BJ (cell line): ENCODE data around the gene SHROOM3. TPM values are rescaled to one million over a fixed set of nuclear protein-coding genes. Genes with fewer than 3 reads are reported as not detected.

Experiments
- CTCF ChIA-PET: fragments of 350-600 bp; formaldehyde crosslinking; extraction: SDS; loops from one replicate; lab custom pipeline; 2021; ENCODE audit warnings: antibody characterized with exemption, inconsistent platforms; lab: Yijun Ruan, JAX
- POLR2A ChIA-PET: fragments of 300-600 bp; sonication (Branson Sonifier 250); formaldehyde crosslinking; extraction: SDS; loops from one replicate; lab custom pipeline; 2021; ENCODE audit warnings: antibody characterized with exemption; lab: Charles Lee
- DNase-seq: peaks from one replicate; pipeline ENCODE4 v3.0.0-alpha.2; 2011; ENCODE audit warnings: low read depth
- H3K27me3 ChIP-seq: 2 replicates; pipeline ENCODE4 v1.6.0; 2011; ENCODE audit warnings: low read length; ENCODE audit not compliant: control insufficient read depth, insufficient read depth
- H3K36me3 ChIP-seq: 2 replicates; pipeline ENCODE4 v1.5.1; 2011; ENCODE audit warnings: low read length; ENCODE audit not compliant: control insufficient read depth, insufficient read depth
- H3K4me3 ChIP-seq: 2 replicates; pipeline ENCODE4 v1.5.1; 2011; ENCODE audit warnings: low read depth, mild to moderate bottlenecking, control low read depth, low read length
- CTCF ChIP-seq: IDR thresholded peaks from 2 replicates; pipeline ENCODE4 v1.5.1; 2011; ENCODE audit warnings: low read depth, mild to moderate bottlenecking, control low read depth, inconsistent platforms, low read length, moderate library complexity; ENCODE audit not compliant: insufficient read depth
- polyA plus RNA-seq: library from polyadenylated mRNA; depleted of rRNA; stranded (reverse); fragments of >200 nt; gene quantifications from 2 replicates; pipeline ENCODE4 v1.2.3, GENCODE V29; 2011

The SHROOM3 gene
- polyA plus RNA-seq, 1 experiment, result 46.1 TPM

GRCh38 chr4:76801621-76802235, 366.7 kb downstream of the SHROOM3 start:
- DNase-seq, result no peak
- CTCF ChIA-PET, result interaction anchor here (2.3 kb wide), 1 partner anchor 10 kb away, joined by 10 read pairs; no protein-coding TSS in a partner anchor
- no peak overlapping the region for H3K4me3 ChIP-seq

GRCh38 chr4:76802236-76803021, 367.4 kb downstream of the SHROOM3 start:
- no peak for DNase-seq
- CTCF ChIA-PET, result interaction anchor here (2.3 kb wide), 1 partner anchor 11 kb away, joined by 10 read pairs; no protein-coding TSS in a partner anchor
- 0 out of 2 replicates have a peak, but pooled peaks have one; percentile 18 for TF ChIP-seq CTCF
- POLR2A ChIA-PET, result interaction anchor here (0.8 to 0.9 kb wide), 2 partner anchors 147 to 149 kb away, joined by 3 read pairs; partner anchors contain the start of gene SEPTIN11
- no peaks in the 10 kb centered on the region for H3K27me3 ChIP-seq
- H3K36me3 ChIP-seq, result no peaks in the 10 kb centered on the region
- H3K4me3 ChIP-seq, result no peak overlapping the region

More at GRCh38 chr4:76801621-76802235, 366.7 kb downstream of the SHROOM3 start:
- POLR2A ChIA-PET, result interaction anchor here (0.9 kb wide), 1 partner anchor 148 kb away, joined by 3 read pairs; the partner anchor contains the start of gene SEPTIN11
- no peaks in the 10 kb centered on the region for H3K36me3 ChIP-seq
- TF ChIP-seq CTCF, result no peak
- H3K27me3 ChIP-seq, result no peaks in the 10 kb centered on the region

GRCh38 chr4:76803522-76803921, 368.5 kb downstream of the SHROOM3 start:
- ChIA-PET POLR2A (no interaction called here), CTCF (interaction anchor here (2.3 kb wide), 1 partner anchor 12 kb away, joined by 10 read pairs; no protein-coding TSS in a partner anchor)
- no peaks in the 10 kb centered on the region for H3K27me3 ChIP-seq
- no peaks in the 10 kb centered on the region for H3K36me3 ChIP-seq
- H3K4me3 ChIP-seq, result no peak overlapping the region
- peak; percentile 71 for DNase-seq
- no peak for TF ChIP-seq CTCF

- ChIA-PET CTCF (interaction anchor here (2.3 kb wide), 1 partner anchor 13 kb away, joined by 10 read pairs; no protein-coding TSS in a partner anchor), POLR2A (no interaction called here)
- DNase-seq, result no peak
- TF ChIP-seq CTCF, result no peak
- Histone ChIP-seq H3K27me3 (no peaks in the 10 kb centered on the region), H3K4me3 (no peak overlapping the region), H3K36me3 (no peaks in the 10 kb centered on the region)
Measured at GRCh38 chr4:76804096-76804495, 369.1 kb downstream of the SHROOM3 start.

- no peak for DNase-seq
- Histone ChIP-seq H3K36me3 (no peaks in the 10 kb centered on the region), H3K27me3 (no peaks in the 10 kb centered on the region), H3K4me3 (no peak overlapping the region)
- CTCF ChIA-PET, result interaction anchor here (0.9 to 1.5 kb wide), 2 partner anchors 11 to 68 kb away, joined by 3 to 4 read pairs; no protein-coding TSS in a partner anchor
- POLR2A ChIA-PET, result no interaction called here
- no peak for TF ChIP-seq CTCF
Measured at GRCh38 chr4:76806346-76806745, 371.3 kb downstream of the SHROOM3 start.
